Endothelial cell of umbilical vein (primary cell): ENCODE data around the gene TOX2. TPM values are rescaled to one million over a fixed set of nuclear protein-coding genes. Genes with fewer than 3 reads are reported as not detected.

Experiments used
- BruUV-seq: library from RNA; stranded (reverse); fragments of 400-500 nt; replicated peaks from 2 replicates; lab custom pipeline; 2021; lab: Mats Ljungman, UMichigan
- CTCF ChIA-PET: fragments of 300-600, 350-600 bp; sonication (Branson Sonifier 250); formaldehyde crosslinking; loops from one replicate; lab custom pipeline; 2021; ENCODE audit warnings: antibody characterized with exemption, inconsistent platforms; lab: Charles Lee
- POLR2A ChIA-PET: fragments of 300-600, 350-600 bp; sonication (Branson Sonifier 250); formaldehyde crosslinking; loops from one replicate; lab custom pipeline; 2021; ENCODE audit warnings: antibody characterized with exemption, inconsistent platforms; lab: Charles Lee
- DNase-seq: peaks from one replicate; pipeline ENCODE4 v3.0.0-alpha.2; 2011; ENCODE audit warnings: low read depth, low spot score
- FAIRE-seq: peaks from 2 replicates; lab custom pipeline; 2011; peaks lifted over from hg19 to GRCh38; lab: Jason Lieb, UNC
- H2AFZ ChIP-seq: 2 replicates; pipeline ENCODE4 v1.6.0; 2012; ENCODE audit warnings: low read depth, low read length, control low read depth, inconsistent platforms
- H3K27ac ChIP-seq: 2 replicates; pipeline ENCODE4 v1.5.1; 2011; ENCODE audit warnings: low read depth, mild to moderate bottlenecking, control low read depth, low read length, moderate library complexity; ENCODE audit not compliant: insufficient read depth
- H3K27me3 ChIP-seq, 2 experiments: 2 replicates each; pipeline versions ENCODE4 v1.6.0 to v1.6.1; 2011; ENCODE audit warnings: low read length in 2 of 2, mixed read lengths in 1 of 2; ENCODE audit not compliant: control insufficient read depth in 2 of 2, insufficient read depth in 2 of 2
- H3K36me3 ChIP-seq, 2 experiments: 2 replicates in 1 of 2; 3 replicates in 1 of 2; pipeline ENCODE4 v1.5.1; 2011; ENCODE audit warnings: low read length in 2 of 2, mild to moderate bottlenecking in 1 of 2, moderate library complexity in 1 of 2; ENCODE audit not compliant: control insufficient read depth in 2 of 2, insufficient read depth in 2 of 2; ENCODE audit errors: extremely low read depth in 1 of 2
- H3K4me1 ChIP-seq: 3 replicates; pipeline ENCODE4 v1.5.1; 2011; ENCODE audit warnings: mild to moderate bottlenecking, low read length; ENCODE audit not compliant: control insufficient read depth, insufficient read depth; ENCODE audit errors: extremely low read depth
- H3K4me2 ChIP-seq: 2 replicates; pipeline ENCODE4 v1.6.1; 2011; ENCODE audit warnings: low read length, control low read depth, mixed read lengths; ENCODE audit not compliant: insufficient read depth
- H3K4me3 ChIP-seq, 3 experiments: fragments of 200-600 bp in 1 of 3; sonication (generic), shearing (Covaris generic) in 1 of 3; replicated peaks in 1 of 3; 2 replicates each; pipeline ENCODE4 v1.5.1; 2011 to 2016; ENCODE audit warnings: control low read depth in 3 of 3, low read length in 3 of 3, mild to moderate bottlenecking in 2 of 3, inconsistent platforms in 1 of 3, low read depth in 1 of 3, moderate library complexity in 1 of 3; ENCODE audit not compliant: insufficient read depth in 1 of 3
- H3K79me2 ChIP-seq: 2 replicates; pipeline ENCODE4 v1.6.0; 2012; ENCODE audit warnings: low read length, inconsistent platforms; ENCODE audit not compliant: control insufficient read depth, insufficient read depth
- H3K9ac ChIP-seq: replicated peaks from 2 replicates; pipeline ENCODE3; 2011; ENCODE audit warnings: low read length, control low read depth; ENCODE audit not compliant: insufficient read depth; ENCODE audit errors: extremely low read depth
- H3K9me1 ChIP-seq: replicated peaks from 3 replicates; pipeline ENCODE4 v1.6.0; 2011; ENCODE audit warnings: mild to moderate bottlenecking, low read length; ENCODE audit not compliant: control insufficient read depth, insufficient read depth; ENCODE audit errors: extremely low read depth
- H3K9me3 ChIP-seq: replicated peaks from 2 replicates; pipeline ENCODE4 v1.5.1; 2012; ENCODE audit warnings: low read length, inconsistent platforms; ENCODE audit not compliant: control insufficient read depth, insufficient read depth
- H4K20me1 ChIP-seq: replicated peaks from 2 replicates; pipeline ENCODE3; 2011; ENCODE audit warnings: mild to moderate bottlenecking, low read length; ENCODE audit not compliant: control insufficient read depth, insufficient read depth; ENCODE audit errors: extremely low read depth
- EZH2 ChIP-seq: IDR thresholded peaks from 2 replicates; pipeline ENCODE4 v1.6.1; 2012; ENCODE audit warnings: borderline replicate concordance, low read depth, mild to moderate bottlenecking, moderate library complexity, low read length, inconsistent platforms; ENCODE audit not compliant: severe bottlenecking
- FOS ChIP-seq: IDR thresholded peaks from 2 replicates; pipeline ENCODE4 v1.6.1; 2011; ENCODE audit warnings: mild to moderate bottlenecking, low read length, moderate library complexity, borderline replicate concordance; ENCODE audit not compliant: insufficient read depth
- GATA2 ChIP-seq: IDR thresholded peaks from 2 replicates; pipeline ENCODE4 v1.7.0; 2011; ENCODE audit warnings: low read depth, mild to moderate bottlenecking, moderate library complexity, mixed read lengths, low read length; ENCODE audit not compliant: insufficient read length, insufficient read depth
- JUN ChIP-seq: IDR thresholded peaks from 2 replicates; pipeline ENCODE4 v1.6.1; 2011; ENCODE audit warnings: borderline replicate concordance, low read depth; ENCODE audit not compliant: insufficient read length, insufficient read depth
- MYC ChIP-seq: IDR thresholded peaks from one replicate; pipeline ENCODE4 v1.6.1; 2011; ENCODE audit warnings: mild to moderate bottlenecking, low read depth, low read length
- POLR2A ChIP-seq: IDR thresholded peaks from 2 replicates; pipeline ENCODE4 v1.6.1; 2012; ENCODE audit warnings: low read depth, mild to moderate bottlenecking, control low read depth, low read length
- POLR2AphosphoS5 ChIP-seq: IDR thresholded peaks from 2 replicates; pipeline ENCODE4 v1.6.1; 2012; ENCODE audit warnings: low read depth, mild to moderate bottlenecking, control low read depth, low read length, moderate library complexity; ENCODE audit not compliant: insufficient read depth
- dilution Hi-C: fragments of 300-500 bp; cut with MboI; formaldehyde crosslinking; loops from one replicate; pipeline ENCODE4 v1.15.0; 2019; ENCODE audit warnings: low sequenced_read_pairs; ENCODE audit not compliant: extremely low pct_ligation_motif_present
- intact Hi-C: fragments of 100-400 bp; cut with micrococcal nuclease; formaldehyde crosslinking; loops from one replicate; pipeline ENCODE4 v1.10.0; 2022
- polyA plus RNA-seq, 4 experiments: library from polyadenylated mRNA; depleted of rRNA in 3 of 4; stranded (reverse) in 3 of 4; unstranded in 1 of 4; fragments of >200 nt; gene quantifications; 2 replicates each; pipeline versions ENCODE4 v1.2.1 to v1.2.3, GENCODE V29; 2011 to 2012; ENCODE audit warnings: missing spikeins in 1 of 4
- total RNA-seq: library from RNA; stranded (reverse); gene quantifications from 2 replicates; pipeline ENCODE4 v1.2.3, GENCODE V29; 2021
- TF ChIP-seq, protein P1 (sequence below): IDR thresholded peaks from 2 replicates; pipeline ENCODE4 v1.6.1; 2011; ENCODE audit not compliant: insufficient read depth, insufficient read length
- TF ChIP-seq, protein P2 (sequence below), 2 donors: IDR thresholded peaks; 1 replicate in 1 of 2; 2 replicates in 1 of 2; pipeline ENCODE4 v1.5.1; 2011; ENCODE audit warnings: low read length in 2 of 2, mild to moderate bottlenecking in 2 of 2, moderate library complexity in 2 of 2, control low read depth in 1 of 2, inconsistent platforms in 1 of 2, low read depth in 1 of 2; ENCODE audit not compliant: insufficient read depth in 1 of 2; ENCODE audit errors: extremely low read depth in 1 of 2

Gene TOX2
- total and polyA plus RNA-seq, 2 donors (not counting 3 experiments of a cell fraction or from before 2014, with no cell fraction given), result 7.0 to 18.6 TPM

DNA sequence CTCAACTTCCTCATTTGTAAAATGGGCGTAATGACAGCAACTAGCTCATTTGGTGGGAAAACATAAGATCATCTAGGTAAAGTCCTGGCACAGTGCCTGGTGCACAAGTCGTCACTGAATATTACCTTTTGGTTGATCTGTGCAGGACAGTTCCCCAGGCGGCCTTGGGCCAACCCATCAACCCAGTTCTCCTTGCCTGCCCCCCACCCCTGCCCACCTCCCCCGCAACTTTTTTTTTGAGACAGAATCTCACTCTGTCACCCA, 173.1 kb downstream of the TOX2 start:
- Histone ChIP-seq H3K79me2 (no peaks in the 10 kb centered on the region), H3K36me3 (no peaks in the 10 kb centered on the region), H3K4me2 (no peak overlapping the region), H3K4me3 (no peak overlapping the region), H3K9me3 (no peaks in the 10 kb centered on the region), H3K9ac (no peak overlapping the region), H3K4me1 (no peaks in the 10 kb centered on the region), H3K9me1 (no peaks in the 10 kb centered on the region), H3K27me3 (peaks cover 0 to 2% of the 10 kb centered on the region in 2 experiments), H2AFZ (no peak overlapping the region), H4K20me1 (no peaks in the 10 kb centered on the region), H3K27ac (no peak overlapping the region)
- FAIRE-seq (no peak), DNase-seq (no peak)
- CTCF ChIA-PET, result interaction anchor here (0.9 to 1.1 kb wide), 2 partner anchors 176 to 549 kb away, joined by 3 read pairs; no protein-coding TSS in a partner anchor
- TF ChIP-seq, protein P1, sequence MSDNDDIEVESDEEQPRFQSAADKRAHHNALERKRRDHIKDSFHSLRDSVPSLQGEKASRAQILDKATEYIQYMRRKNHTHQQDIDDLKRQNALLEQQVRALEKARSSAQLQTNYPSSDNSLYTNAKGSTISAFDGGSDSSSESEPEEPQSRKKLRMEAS, result no peak
- TF ChIP-seq EZH2 (no peak), JUN (no peak), FOS (no peak), MYC (no peak), POLR2A (no peak), POLR2AphosphoS5 (no peak), GATA2 (no peak)
- TF ChIP-seq, protein P2, sequence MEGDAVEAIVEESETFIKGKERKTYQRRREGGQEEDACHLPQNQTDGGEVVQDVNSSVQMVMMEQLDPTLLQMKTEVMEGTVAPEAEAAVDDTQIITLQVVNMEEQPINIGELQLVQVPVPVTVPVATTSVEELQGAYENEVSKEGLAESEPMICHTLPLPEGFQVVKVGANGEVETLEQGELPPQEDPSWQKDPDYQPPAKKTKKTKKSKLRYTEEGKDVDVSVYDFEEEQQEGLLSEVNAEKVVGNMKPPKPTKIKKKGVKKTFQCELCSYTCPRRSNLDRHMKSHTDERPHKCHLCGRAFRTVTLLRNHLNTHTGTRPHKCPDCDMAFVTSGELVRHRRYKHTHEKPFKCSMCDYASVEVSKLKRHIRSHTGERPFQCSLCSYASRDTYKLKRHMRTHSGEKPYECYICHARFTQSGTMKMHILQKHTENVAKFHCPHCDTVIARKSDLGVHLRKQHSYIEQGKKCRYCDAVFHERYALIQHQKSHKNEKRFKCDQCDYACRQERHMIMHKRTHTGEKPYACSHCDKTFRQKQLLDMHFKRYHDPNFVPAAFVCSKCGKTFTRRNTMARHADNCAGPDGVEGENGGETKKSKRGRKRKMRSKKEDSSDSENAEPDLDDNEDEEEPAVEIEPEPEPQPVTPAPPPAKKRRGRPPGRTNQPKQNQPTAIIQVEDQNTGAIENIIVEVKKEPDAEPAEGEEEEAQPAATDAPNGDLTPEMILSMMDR (IDR thresholded peaks at IDR 0.05; ENCODE audit: extremely low read depth in 1 of 2, insufficient read depth in 1 of 2, low read depth in 1 of 2, low read length in 2 of 2), result no peak
- POLR2A ChIA-PET, result no interaction called here
- dilution Hi-C loops, result no loop called here
- no TSS peak for BruUV-seq
- intact Hi-C loops, result no loop called here
